ENCODE data around the gene ZNF22.
A peak's percentile ranks its signal among the peaks of the same experiment; 100 is the strongest.

ZNF22 gene

GRCh38 chr10:44976352-44977198 is 24.1 kb upstream of the ZNF22 start:
- Mint-ChIP-seq H3K36me3 (ENCODE audit: insufficient read depth) (no peaks in the 10 kb centered on the region), H3K4me3 (no peak overlapping the region), H3K9me3 (no peaks in the 10 kb centered on the region), H3K27me3 (no peaks in the 10 kb centered on the region), H3K4me1 (ENCODE audit: low read depth in 2 of 2) (peaks cover 0 to 7% of the 10 kb centered on the region in 2 donors), H3K27ac (no peak overlapping the region)
- no peak for DNase-seq
- ATAC-seq (replicated peaks): no peak

DNA sequence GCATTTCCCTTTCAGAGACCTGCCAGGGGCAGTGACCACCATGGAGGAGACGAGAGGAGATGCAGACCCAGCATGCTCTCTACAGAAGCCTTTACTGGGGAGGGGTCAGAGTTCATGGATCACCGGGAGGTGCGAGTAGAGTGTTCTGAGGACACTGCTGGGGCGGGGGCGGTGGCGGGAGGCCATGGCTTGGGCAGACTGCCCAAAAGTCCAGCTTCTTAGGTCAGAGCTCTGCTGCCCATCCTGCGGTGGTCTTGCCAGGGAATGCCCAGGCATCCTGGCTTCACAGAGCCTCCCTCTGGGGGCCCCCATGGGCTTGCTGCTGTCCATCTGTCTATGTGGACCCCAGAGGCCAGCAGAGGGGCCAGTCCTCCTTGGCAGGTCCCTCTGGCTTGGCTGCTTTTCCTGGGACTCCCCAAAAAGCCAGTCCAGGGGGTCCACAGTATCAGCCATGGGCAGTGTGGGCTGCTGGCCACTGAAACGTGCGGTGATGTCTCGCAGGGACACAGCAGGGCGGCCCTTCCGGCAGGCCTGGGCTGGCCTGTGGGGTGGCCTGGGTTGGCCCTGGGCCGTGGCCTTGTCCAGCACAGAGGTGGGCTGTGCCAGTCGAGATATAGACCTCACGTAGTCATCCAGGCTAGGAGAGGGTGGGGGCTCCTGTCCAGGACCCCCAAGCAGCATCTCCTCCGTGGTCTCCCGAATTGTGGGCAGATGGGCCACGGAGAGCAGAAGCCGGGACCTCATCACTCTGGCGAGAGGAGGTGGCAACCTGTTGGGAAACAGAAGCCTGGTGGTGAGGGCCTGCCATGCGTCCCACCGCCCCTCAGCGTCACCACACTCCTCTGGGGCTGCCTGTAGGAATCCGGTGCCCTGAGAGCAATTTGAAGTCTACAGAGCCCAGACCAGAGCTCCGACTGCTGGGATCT is 23.2 kb upstream of the ZNF22 start:
- Mint-ChIP-seq H3K4me3 (no peak overlapping the region), H3K4me1 (ENCODE audit: low read depth in 2 of 2) (peaks cover 0 to 7% of the 10 kb centered on the region in 2 donors), H3K27ac (no peak overlapping the region), H3K36me3 (ENCODE audit: insufficient read depth) (no peaks in the 10 kb centered on the region), H3K27me3 (no peaks in the 10 kb centered on the region), H3K9me3 (no peaks in the 10 kb centered on the region)
- no peak for DNase-seq
- no peak for ATAC-seq (replicated peaks)

- no peak for DNase-seq
- no peak for ATAC-seq (replicated peaks)
- no peaks in the 10 kb centered on the region for H3K9me3 Mint-ChIP-seq
- H3K4me1 Mint-ChIP-seq (ENCODE audit: low read depth in 2 of 2): peaks cover 0 to 7% of the 10 kb centered on the region in 2 donors
- no peak overlapping the region for H3K27ac Mint-ChIP-seq
- no peak overlapping the region for H3K4me3 Mint-ChIP-seq
- H3K36me3 Mint-ChIP-seq (ENCODE audit: insufficient read depth): no peaks in the 10 kb centered on the region
- no peaks in the 10 kb centered on the region for H3K27me3 Mint-ChIP-seq
Observed at GRCh38 chr10:44978213-44978569, 22.5 kb upstream of the ZNF22 start.

GRCh38 chr10:44978570-44979280 is 22.0 kb upstream of the ZNF22 start, which contains the start of gene DEPP1:
Gene DEPP1 (minus strand): TSS chr10:44978809. CDS start chr10:44978030, 779 bp downstream.
- DNase-seq: no peak
- no peaks in the 10 kb centered on the region for H3K36me3 Mint-ChIP-seq (ENCODE audit: insufficient read depth)
- peaks cover 0 to 2% of the 10 kb centered on the region in 2 donors for H3K4me1 Mint-ChIP-seq (ENCODE audit: low read depth in 2 of 2)
- H3K27me3 Mint-ChIP-seq: no peaks in the 10 kb centered on the region
- no peaks in the 10 kb centered on the region for H3K9me3 Mint-ChIP-seq
- no peak within 1 kb of the TSS for H3K4me3 Mint-ChIP-seq
- no peak for ATAC-seq (replicated peaks)
- H3K27ac Mint-ChIP-seq: no peak within 1 kb of the TSS

DNA sequence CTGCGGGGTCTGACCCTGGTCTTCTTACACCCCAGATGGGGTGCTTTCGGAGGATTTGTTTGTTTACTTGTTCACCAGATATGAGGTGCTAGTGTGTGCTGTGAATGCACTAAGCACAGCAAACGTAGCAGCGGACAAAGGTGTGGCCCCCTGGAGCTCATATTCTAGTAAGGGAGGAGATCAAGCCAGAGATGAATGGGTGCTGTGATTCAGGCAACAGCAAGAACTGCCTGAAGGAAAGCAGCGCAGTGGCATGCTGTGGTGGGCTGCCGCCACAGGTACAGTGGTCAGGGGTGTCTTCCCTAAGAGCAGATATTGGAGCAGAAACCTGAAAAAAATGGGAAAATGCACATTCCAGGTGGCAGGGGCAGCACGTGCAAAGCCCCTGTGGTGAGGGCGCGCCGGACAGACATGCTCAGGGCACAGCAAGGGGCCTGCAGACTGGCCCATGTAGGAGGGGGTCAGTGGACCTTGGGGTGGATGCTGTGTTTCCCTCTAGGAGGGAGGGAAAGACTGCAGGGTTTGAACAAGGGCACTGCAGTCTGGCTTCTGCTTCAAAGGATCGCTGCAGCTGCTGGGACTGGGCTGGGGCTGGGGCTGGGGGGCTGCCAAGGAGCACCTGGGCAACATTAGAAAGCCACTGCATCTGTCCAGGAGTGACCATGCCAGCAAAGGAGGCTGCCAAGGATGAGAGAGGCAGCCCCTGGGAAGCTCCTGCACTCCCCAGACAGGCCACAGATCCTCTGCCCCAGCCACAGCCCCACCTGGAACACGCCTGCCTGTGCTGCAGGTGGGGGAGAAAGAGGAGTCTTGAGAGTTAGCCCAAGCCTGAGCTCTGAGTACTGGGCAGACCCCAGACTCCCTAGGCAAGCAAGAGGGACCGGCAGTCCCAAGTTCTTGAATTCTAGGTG is 21.2 kb upstream of the ZNF22 start:
- H3K36me3 Mint-ChIP-seq (ENCODE audit: insufficient read depth): no peaks in the 10 kb centered on the region
- no peak for ATAC-seq (replicated peaks)

GRCh38 chr10:44980309-44981171 is 20.2 kb upstream of the ZNF22 start:
- Mint-ChIP-seq H3K4me1 (ENCODE audit: low read depth in 2 of 2) (no peaks in the 10 kb centered on the region), H3K27me3 (peaks cover 0 to 12% of the 10 kb centered on the region in 2 donors), H3K36me3 (ENCODE audit: insufficient read depth) (no peaks in the 10 kb centered on the region), H3K9me3 (no peaks in the 10 kb centered on the region), H3K27ac (peak overlapping the region in 1 of 2 donors; percentile 2), H3K4me3 (no peak overlapping the region)
- ATAC-seq (replicated peaks) (no peak), DNase-seq (no peak)

More for the DNA sequence above, 21.2 kb upstream of the ZNF22 start:
- no peak for DNase-seq
- Mint-ChIP-seq H3K27ac (no peak overlapping the region), H3K9me3 (no peaks in the 10 kb centered on the region), H3K4me3 (no peak overlapping the region), H3K27me3 (peaks cover 0 to 4% of the 10 kb centered on the region in 2 donors), H3K4me1 (ENCODE audit: low read depth in 2 of 2) (no peaks in the 10 kb centered on the region)

DNA sequence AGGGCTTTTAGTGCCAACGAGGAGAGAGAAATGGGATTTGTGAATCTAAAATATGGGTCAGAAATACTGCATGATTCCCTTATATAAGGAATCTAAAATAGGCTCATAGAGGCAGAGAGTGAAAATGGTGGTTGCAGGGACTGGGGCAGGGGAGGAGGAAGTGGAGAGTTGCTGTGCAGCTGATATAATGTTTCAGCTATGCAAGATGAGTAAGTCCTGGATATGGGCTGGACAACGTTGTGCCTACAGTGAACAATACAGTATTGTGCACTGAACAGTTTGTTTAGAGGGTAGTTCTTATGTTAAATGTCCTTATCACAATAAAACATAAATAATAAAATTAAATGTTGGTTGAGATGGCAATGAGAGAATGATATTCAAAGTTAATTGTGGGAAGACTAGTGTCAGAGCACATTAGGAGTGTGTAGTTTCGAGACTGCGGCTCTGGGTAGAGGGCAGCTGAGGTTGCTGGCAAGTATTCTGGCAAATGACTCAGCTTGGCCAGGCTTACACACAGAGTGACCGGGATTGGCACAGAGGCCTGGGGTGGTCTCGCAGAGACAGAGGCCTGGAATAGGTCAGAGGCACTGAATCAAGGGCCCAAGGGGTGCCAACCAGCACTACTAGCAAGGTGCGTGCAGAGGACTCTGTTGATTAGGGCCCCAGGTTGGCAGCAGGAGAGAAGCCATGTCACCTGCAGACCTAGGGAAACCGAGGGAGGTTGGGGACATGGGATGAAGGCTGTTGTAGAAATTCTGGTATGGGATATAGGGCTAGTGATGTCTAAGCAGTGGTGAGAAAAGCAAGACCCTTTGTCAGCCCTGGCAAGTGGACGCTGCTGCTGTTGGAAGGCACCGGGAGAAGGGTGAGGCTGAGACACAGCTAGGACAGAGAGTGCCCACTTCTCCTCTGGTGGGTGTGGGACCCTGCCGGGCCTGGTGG is 19.3 kb upstream of the ZNF22 start:
- Mint-ChIP-seq H3K27me3 (peaks cover 0 to 12% of the 10 kb centered on the region in 2 donors), H3K27ac (peak overlapping the region in 1 of 2 donors; percentile 2), H3K4me3 (no peak overlapping the region), H3K4me1 (ENCODE audit: low read depth in 2 of 2) (no peaks in the 10 kb centered on the region), H3K36me3 (ENCODE audit: insufficient read depth) (no peaks in the 10 kb centered on the region), H3K9me3 (no peaks in the 10 kb centered on the region)
- no peak for DNase-seq
- ATAC-seq (replicated peaks): no peak

DNA sequence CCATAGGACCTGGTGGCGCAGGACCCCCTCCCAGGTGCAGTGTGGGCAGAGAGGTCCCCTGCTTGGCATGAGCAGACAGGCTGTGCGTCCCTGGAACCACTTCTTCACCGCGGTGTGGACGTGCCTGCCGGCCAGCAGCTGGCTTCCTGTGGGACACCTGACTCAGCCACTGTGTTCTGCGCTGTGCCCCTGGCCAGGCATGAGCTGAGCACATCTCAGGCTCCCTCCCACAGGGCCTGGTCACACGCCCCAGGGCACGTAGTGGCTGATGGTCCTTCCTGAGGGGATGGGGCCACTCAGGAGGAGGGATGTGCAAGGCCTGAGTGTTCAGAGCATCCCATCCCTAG is 18.6 kb upstream of the ZNF22 start:
- DNase-seq (no peak), ATAC-seq (replicated peaks) (no peak)
- Mint-ChIP-seq H3K27me3 (peaks cover 0 to 12% of the 10 kb centered on the region in 2 donors), H3K4me3 (no peak overlapping the region), H3K27ac (no peak overlapping the region), H3K9me3 (no peaks in the 10 kb centered on the region), H3K4me1 (ENCODE audit: low read depth in 2 of 2) (no peaks in the 10 kb centered on the region), H3K36me3 (ENCODE audit: insufficient read depth) (no peaks in the 10 kb centered on the region)

DNA sequence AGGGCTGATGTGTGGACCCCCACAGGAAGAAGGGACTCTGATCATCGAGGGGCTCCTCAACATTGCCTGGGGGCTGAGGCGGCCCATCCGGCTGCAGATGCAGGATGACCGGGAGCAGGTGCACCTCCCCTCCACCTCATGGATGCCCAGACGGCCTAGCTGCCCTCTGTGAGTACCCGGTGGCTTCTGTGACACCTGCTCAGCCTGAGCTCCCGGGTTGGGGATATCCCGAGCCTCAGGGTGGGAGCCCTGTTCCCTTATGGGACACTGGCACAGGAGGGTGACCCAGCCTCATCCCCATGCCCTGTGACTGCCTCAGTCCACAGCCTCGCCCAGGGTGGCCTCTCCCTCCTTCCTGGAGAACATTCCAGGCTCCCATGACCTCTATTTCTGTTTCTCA is 18.2 kb upstream of the ZNF22 start:
- no peaks in the 10 kb centered on the region for H3K36me3 Mint-ChIP-seq (ENCODE audit: insufficient read depth)
- ATAC-seq (replicated peaks): no peak
- no peaks in the 10 kb centered on the region for H3K4me1 Mint-ChIP-seq (ENCODE audit: low read depth in 2 of 2)
- H3K9me3 Mint-ChIP-seq: no peaks in the 10 kb centered on the region
- H3K27me3 Mint-ChIP-seq: peaks cover 0 to 12% of the 10 kb centered on the region in 2 donors
- no peak for DNase-seq
- no peak overlapping the region for H3K4me3 Mint-ChIP-seq
- H3K27ac Mint-ChIP-seq: no peak overlapping the region

DNA sequence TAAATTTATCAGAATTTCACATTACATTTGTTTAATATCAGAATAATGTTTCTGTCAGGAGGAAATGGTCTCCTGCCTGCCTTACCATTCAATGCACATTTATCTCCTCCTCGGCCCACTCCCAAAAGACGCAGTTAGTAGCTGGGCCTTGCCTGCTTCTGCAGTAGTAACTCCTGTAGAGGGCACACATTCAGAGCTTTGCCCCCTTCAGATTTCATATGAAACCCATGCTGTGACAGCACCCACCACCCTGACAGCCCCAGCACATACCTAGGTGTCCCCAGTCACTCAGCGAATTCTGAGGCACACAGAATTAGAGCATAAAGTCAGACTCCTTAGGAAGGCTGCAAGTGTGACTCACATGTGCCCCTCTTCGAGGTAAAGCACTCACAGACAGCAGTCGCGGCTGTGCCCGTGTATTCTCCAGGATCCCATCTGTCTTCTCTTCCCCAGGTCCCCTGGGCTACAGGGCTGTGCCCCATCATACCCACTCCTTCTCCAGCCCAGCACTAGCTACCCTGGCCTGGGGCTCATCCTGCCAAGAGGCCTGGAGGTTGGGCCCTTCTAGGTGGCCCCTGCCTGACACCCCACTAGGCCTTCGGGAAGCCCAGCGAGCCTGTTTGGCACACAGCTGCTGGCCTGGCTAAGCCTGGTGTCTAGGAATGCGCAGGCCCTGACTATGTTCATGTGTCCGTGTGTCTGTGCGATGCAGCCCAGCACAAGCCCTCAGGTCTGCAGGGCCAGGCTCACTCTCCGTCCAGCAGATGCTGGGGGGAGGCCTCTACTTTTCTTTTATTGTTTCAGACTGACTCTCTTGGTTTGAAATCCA is 17.4 kb upstream of the ZNF22 start:
- H3K4me3 Mint-ChIP-seq: no peak overlapping the region
- no peaks in the 10 kb centered on the region for H3K36me3 Mint-ChIP-seq (ENCODE audit: insufficient read depth)
- no peaks in the 10 kb centered on the region for H3K9me3 Mint-ChIP-seq
- no peak for DNase-seq
- no peaks in the 10 kb centered on the region for H3K4me1 Mint-ChIP-seq (ENCODE audit: low read depth in 2 of 2)
- H3K27me3 Mint-ChIP-seq: peaks cover 0 to 14% of the 10 kb centered on the region in 2 donors
- no peak for ATAC-seq (replicated peaks)
- peak overlapping the region in 1 of 2 donors; percentile 66 for H3K27ac Mint-ChIP-seq
